Hematopoietic multipotent progenitor cell treated with erythropoietin and hydrocortisone succinate and interleukin-3 and kit ligand, for 8 days (in vitro differentiated cells): ENCODE data around the gene STAB2.
"Not testable (repeated sequence)": the region's sequence is repeated elsewhere in the genome, so short reads cannot be mapped to it uniquely, and the experiment has no call there.

Experiments
- DNase-seq: peaks from one replicate; pipeline ENCODE4 v3.0.0-alpha.2; 2015

STAB2 gene

GRCh38 chr12:103589517-103589916, 2.4 kb downstream of the STAB2 start:
- DNase-seq = no peak

GRCh38 chr12:103590271-103590670, 3.2 kb downstream of the STAB2 start:
- DNase-seq = no peak

GRCh38 chr12:103596981-103597380, 9.9 kb downstream of the STAB2 start:
- DNase-seq = no peak

- no peak for DNase-seq
Observed at GRCh38 chr12:103599274-103599673, 12.2 kb downstream of the STAB2 start.

GRCh38 chr12:103600967-103601728, 14.1 kb downstream of the STAB2 start:
- DNase-seq = no peak

GRCh38 chr12:103620395-103620794, 33.3 kb downstream of the STAB2 start:
- DNase-seq = no peak

GRCh38 chr12:103623716-103624115, 36.6 kb downstream of the STAB2 start:
- no peak for DNase-seq

GRCh38 chr12:103626498-103626897, 39.4 kb downstream of the STAB2 start:
- DNase-seq = peak; percentile 7

GRCh38 chr12:103627189-103627855, 40.2 kb downstream of the STAB2 start:
- DNase-seq = no peak

GRCh38 chr12:103632554-103633216, 45.6 kb downstream of the STAB2 start:
- DNase-seq = peak; percentile 75

GRCh38 chr12:103634732-103635131, 47.7 kb downstream of the STAB2 start:
- DNase-seq = no peak

- DNase-seq = no peak
Observed at GRCh38 chr12:103635419-103635818, 48.3 kb downstream of the STAB2 start.

- no peak for DNase-seq
Observed at GRCh38 chr12:103637021-103637420, 49.9 kb downstream of the STAB2 start.

GRCh38 chr12:103637429-103637828, 50.4 kb downstream of the STAB2 start:
- DNase-seq = no peak

- no peak for DNase-seq
Observed at GRCh38 chr12:103639983-103640382, 52.9 kb downstream of the STAB2 start.

GRCh38 chr12:103640410-103640809, 53.3 kb downstream of the STAB2 start:
- no peak for DNase-seq

- no peak for DNase-seq
Observed at GRCh38 chr12:103640831-103641230, 53.8 kb downstream of the STAB2 start.

GRCh38 chr12:103642240-103642864, 55.3 kb downstream of the STAB2 start:
- no peak for DNase-seq

- no peak for DNase-seq
Observed at GRCh38 chr12:103645202-103645601, 58.1 kb downstream of the STAB2 start.

GRCh38 chr12:103647267-103647666, 60.2 kb downstream of the STAB2 start:
- DNase-seq = no peak

- DNase-seq = no peak
Observed at GRCh38 chr12:103652808-103653207, 65.7 kb downstream of the STAB2 start.

- not testable (repeated sequence) for DNase-seq
Observed at GRCh38 chr12:103653568-103654173, 66.6 kb downstream of the STAB2 start.

- DNase-seq = no peak
Observed at GRCh38 chr12:103654816-103655215, 67.7 kb downstream of the STAB2 start.
